Glutamatergic neuron (in vitro differentiated cells): ENCODE measurements around the gene CFAP58. TPM values are rescaled to one million over a fixed set of nuclear protein-coding genes. Genes with fewer than 3 reads are reported as not detected.

Source experiments
- DNase-seq: peaks from one replicate; pipeline ENCODE4 v3.0.0; 2022
- H3K27ac Mint-ChIP-seq: one replicate; pipeline ENCODE4 v1.8.0; 2020; ENCODE audit warnings: mild to moderate bottlenecking, mixed read lengths, inconsistent platforms; ENCODE audit not compliant: unreplicated experiment
- H3K27me3 Mint-ChIP-seq: one replicate; pipeline ENCODE4 v1.8.0; 2020; ENCODE audit warnings: mild to moderate bottlenecking, moderate library complexity, mixed read lengths, inconsistent platforms; ENCODE audit not compliant: unreplicated experiment
- H3K36me3 Mint-ChIP-seq: one replicate; pipeline ENCODE4 v1.8.0; 2020; ENCODE audit warnings: mild to moderate bottlenecking, mixed read lengths, inconsistent platforms; ENCODE audit not compliant: unreplicated experiment
- H3K4me1 Mint-ChIP-seq: one replicate; pipeline ENCODE4 v1.8.0; 2020; ENCODE audit warnings: mild to moderate bottlenecking, low read depth, mixed read lengths, inconsistent platforms; ENCODE audit not compliant: unreplicated experiment
- H3K4me3 Mint-ChIP-seq: one replicate; pipeline ENCODE4 v1.8.0; 2020; ENCODE audit warnings: mild to moderate bottlenecking, mixed read lengths, inconsistent platforms; ENCODE audit not compliant: unreplicated experiment
- H3K9me3 Mint-ChIP-seq: one replicate; pipeline ENCODE4 v1.8.0; 2020; ENCODE audit warnings: mild to moderate bottlenecking, moderate library complexity, mixed read lengths, inconsistent platforms; ENCODE audit not compliant: unreplicated experiment
- total RNA-seq: library from RNA; stranded (reverse); fragmentation: NEBNext Ultra II Directional; extraction: Animal tissue kit (Norgen Biotek cat#: 25700); gene quantifications from one replicate; pipeline ENCODE4 v1.2.1, GENCODE V29; 2021; ENCODE audit not compliant: unreplicated experiment
- TF ChIP-seq, protein P1 (sequence below): fragments of 200-600 bp; sonication (generic); IDR thresholded peaks from one replicate; pipeline ENCODE4 v1.5.0; 2021; ENCODE audit not compliant: partially characterized antibody, unreplicated experiment

Gene CFAP58
- total RNA-seq, 1 donor from 2014 or later, result 2.2 TPM

DNA sequence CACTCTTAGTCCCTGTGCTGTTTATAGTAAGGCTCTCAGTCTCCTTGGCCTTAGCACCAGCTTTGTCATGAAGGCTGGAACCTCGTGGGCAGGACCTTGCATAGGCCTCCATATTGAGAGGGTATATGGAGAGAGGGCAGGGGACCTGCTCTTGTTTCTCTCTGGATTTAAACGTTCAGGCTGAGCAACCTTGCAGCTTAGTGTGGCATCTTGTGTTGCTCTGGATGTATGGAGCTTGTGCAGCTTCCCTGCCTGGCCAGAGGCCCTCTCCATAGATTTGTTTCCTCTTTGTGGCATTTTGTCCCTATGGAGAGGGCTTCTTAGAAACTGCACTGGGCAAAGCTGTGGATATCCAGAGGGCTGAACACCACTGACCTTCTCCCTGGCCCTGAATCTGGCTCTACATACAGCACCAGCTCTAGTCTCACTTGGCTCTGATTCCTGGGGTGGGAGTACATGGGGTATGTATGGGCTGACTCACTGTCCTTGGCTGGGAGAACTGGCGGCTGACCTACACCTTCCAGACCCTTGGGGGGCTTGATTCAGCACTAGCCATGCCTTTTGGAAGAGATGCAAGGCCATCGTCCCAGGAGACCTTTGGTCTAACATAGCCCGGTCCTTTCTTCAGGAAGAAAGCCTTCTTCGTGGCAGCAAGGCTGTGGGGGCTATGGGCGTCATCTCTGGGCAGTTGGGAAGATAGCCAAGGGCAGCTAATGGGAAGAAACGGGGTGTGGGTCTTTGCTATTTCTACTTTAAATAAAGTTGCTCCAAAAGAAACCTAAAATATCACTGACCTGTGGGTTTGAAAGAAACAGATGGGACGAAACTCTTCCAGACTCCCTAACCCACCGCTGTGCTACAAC lies 45.8 kb upstream of the CFAP58 start:
- Mint-ChIP-seq H3K27ac (peak overlapping the region; percentile 53), H3K27me3 (peaks cover 2% of the 10 kb centered on the region), H3K4me3 (no peak overlapping the region), H3K36me3 (peaks cover 20% of the 10 kb centered on the region), H3K4me1 (peaks cover 29% of the 10 kb centered on the region), H3K9me3 (peaks cover 7% of the 10 kb centered on the region)
- TF ChIP-seq, protein P1, sequence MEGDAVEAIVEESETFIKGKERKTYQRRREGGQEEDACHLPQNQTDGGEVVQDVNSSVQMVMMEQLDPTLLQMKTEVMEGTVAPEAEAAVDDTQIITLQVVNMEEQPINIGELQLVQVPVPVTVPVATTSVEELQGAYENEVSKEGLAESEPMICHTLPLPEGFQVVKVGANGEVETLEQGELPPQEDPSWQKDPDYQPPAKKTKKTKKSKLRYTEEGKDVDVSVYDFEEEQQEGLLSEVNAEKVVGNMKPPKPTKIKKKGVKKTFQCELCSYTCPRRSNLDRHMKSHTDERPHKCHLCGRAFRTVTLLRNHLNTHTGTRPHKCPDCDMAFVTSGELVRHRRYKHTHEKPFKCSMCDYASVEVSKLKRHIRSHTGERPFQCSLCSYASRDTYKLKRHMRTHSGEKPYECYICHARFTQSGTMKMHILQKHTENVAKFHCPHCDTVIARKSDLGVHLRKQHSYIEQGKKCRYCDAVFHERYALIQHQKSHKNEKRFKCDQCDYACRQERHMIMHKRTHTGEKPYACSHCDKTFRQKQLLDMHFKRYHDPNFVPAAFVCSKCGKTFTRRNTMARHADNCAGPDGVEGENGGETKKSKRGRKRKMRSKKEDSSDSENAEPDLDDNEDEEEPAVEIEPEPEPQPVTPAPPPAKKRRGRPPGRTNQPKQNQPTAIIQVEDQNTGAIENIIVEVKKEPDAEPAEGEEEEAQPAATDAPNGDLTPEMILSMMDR, result no peak
- no peak for DNase-seq

DNA sequence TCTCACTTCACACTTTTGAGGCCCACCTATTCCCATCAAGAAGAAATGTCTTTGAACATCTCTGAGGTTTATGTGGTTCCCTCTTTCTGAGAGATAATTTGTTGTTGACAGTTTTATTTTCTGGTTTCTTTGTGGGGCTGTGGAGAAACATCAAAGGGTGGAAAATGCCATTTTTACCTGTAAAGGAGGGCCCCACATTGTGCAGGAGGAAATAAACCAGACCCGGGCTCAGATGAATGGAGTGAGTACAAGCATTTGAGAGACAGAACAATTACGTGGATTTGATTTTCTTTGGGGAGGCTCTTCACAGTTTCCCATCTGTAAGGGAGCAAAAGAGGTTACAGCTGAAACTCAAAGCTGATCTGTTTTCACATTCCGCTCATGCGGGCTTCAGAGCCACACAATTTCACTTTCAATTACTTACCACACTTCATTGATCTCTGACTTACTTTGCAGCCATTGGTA lies 45.2 kb upstream of the CFAP58 start:
- DNase-seq, result no peak
- no peak overlapping the region for H3K27ac Mint-ChIP-seq
- peaks cover 4% of the 10 kb centered on the region for H3K9me3 Mint-ChIP-seq
- TF ChIP-seq, protein P1, result no peak
- H3K4me1 Mint-ChIP-seq, result peaks cover 29% of the 10 kb centered on the region
- no peak overlapping the region for H3K4me3 Mint-ChIP-seq
- peaks cover 14% of the 10 kb centered on the region for H3K36me3 Mint-ChIP-seq
- H3K27me3 Mint-ChIP-seq, result peaks cover 2% of the 10 kb centered on the region

DNA sequence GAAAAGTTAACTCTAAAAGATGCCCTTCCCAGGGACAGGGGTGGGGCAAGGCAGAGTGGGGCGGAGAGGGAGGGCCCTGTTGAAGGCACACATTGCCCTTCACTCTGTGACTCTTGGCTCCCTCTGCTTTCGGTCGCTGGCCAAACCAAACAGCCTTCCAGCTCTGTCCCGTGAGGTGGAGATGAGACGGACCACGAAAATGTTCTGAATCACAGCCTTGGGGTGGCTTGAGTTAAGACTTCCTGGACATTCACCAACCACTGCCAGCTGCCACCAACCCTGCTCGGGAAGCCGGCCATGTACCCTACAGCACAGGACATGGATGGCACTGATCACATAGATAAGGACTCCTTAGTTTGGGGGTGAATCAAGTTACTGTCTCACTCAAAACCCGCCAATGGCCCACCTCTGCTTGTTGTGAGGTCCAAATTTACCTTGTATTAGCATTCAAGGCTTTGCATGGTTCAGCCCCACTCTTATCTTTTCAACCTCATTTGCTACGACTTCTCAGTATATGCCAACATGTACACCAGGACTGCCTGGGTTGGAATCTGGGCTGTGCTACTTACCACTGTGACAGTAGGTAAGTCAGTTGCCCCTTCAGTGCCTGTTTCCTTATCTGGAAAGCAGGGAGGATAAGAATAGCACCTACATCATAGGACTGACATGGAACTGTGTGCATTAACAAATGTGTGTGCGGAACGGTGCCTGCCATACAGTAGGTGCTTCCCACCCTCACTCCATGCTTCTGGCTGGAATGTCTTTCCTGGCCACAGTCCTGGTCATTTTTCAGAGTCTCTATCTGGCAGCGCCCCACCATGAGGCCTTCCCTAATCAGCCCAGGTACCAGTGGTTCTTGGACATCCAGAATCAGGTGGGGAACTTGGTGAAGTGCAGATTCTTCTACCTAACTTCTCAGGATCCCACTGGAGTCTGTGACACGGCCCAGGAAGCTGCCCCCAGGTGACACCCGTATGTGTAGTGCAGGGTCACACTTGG lies 43.4 kb upstream of the CFAP58 start:
- Mint-ChIP-seq H3K9me3 (peaks cover 5% of the 10 kb centered on the region), H3K36me3 (no peaks in the 10 kb centered on the region), H3K4me3 (no peak overlapping the region), H3K27ac (no peak overlapping the region), H3K27me3 (peaks cover 2% of the 10 kb centered on the region), H3K4me1 (peaks cover 25% of the 10 kb centered on the region)
- no peak for DNase-seq
- TF ChIP-seq, protein P1, result no peak

DNA sequence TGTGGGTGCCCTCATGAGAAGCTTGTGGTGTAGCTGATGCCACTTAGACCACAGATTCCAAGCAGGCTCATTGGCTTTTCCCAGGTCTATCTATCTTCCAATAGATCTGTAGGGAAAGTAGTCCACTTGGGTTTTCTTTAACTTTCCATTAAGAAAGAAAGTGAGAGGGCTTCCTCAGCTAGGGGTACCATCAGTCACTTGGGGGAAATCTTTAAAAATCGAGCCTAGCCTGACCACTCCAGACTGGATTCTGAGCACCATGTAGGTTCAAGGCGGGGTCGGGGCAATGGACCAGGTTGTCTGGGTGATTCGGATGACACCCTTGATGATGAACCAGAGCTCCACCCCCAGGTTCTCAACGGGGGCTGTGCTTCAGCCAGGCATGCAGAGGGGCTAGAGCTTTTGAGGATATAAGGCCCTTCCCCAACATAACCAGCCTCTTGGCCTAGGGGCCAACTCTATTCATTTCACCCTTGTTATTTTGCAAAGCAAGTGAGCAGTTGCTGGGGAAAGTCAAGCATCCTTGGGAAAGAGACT lies 42.4 kb upstream of the CFAP58 start:
- Mint-ChIP-seq H3K27ac (no peak overlapping the region), H3K27me3 (peaks cover 2% of the 10 kb centered on the region), H3K4me1 (peaks cover 18% of the 10 kb centered on the region), H3K36me3 (no peaks in the 10 kb centered on the region), H3K4me3 (no peak overlapping the region), H3K9me3 (peaks cover 2% of the 10 kb centered on the region)
- no peak for DNase-seq
- TF ChIP-seq, protein P1, result no peak
